Loucy (cell line): ENCODE data around the gene CEP43.

Source experiments
- H2AFZ ChIP-seq: fragments of 200-600 bp; sonication (generic); 2 replicates; pipeline ENCODE4 v1.6.0; 2016; ENCODE audit warnings: antibody characterized with exemption, mild to moderate bottlenecking, low read length, moderate library complexity
- H3F3A ChIP-seq: fragments of 200-600 bp; 2 replicates; pipeline ENCODE4 v1.6.0; 2016; ENCODE audit warnings: antibody characterized with exemption, low read depth, mild to moderate bottlenecking
- H3K27me3 ChIP-seq: fragments of 200-600 bp; sonication (generic); 2 replicates; pipeline ENCODE4 v1.6.1; 2014; ENCODE audit warnings: low read length, mild to moderate bottlenecking; ENCODE audit not compliant: insufficient read depth, poor library complexity, severe bottlenecking
- H3K36me3 ChIP-seq: fragments of 200-600 bp; sonication (generic); 2 replicates; pipeline ENCODE4 v1.6.1; 2016; ENCODE audit warnings: low read length; ENCODE audit not compliant: insufficient read depth
- H3K4me1 ChIP-seq: fragments of 200-600 bp; sonication (generic); 2 replicates; pipeline ENCODE4 v1.5.1; 2014; ENCODE audit warnings: low read length, mild to moderate bottlenecking; ENCODE audit not compliant: insufficient read depth, poor library complexity, severe bottlenecking
- H3K4me2 ChIP-seq: fragments of 200-600 bp; sonication (generic); 2 replicates; pipeline ENCODE4 v1.6.0; 2014; ENCODE audit warnings: antibody characterized with exemption, low read length, low read depth, mild to moderate bottlenecking; ENCODE audit not compliant: poor library complexity, severe bottlenecking
- H3K4me3 ChIP-seq: fragments of 200-600 bp; sonication (generic); 2 replicates; pipeline ENCODE4 v1.5.1; 2014; ENCODE audit warnings: low read length, mild to moderate bottlenecking, mixed read lengths; ENCODE audit not compliant: poor library complexity, severe bottlenecking
- H3K79me2 ChIP-seq: fragments of 200-600 bp; sonication (generic); 2 replicates; pipeline ENCODE4 v1.6.1; 2014; ENCODE audit warnings: low read length; ENCODE audit not compliant: insufficient read depth
- H3K9ac ChIP-seq: fragments of 200-600 bp; sonication (generic); 2 replicates; pipeline ENCODE4 v1.6.0; 2014; ENCODE audit warnings: mild to moderate bottlenecking, low read depth, low read length, moderate library complexity; ENCODE audit not compliant: poor library complexity, severe bottlenecking
- H3K9me2 ChIP-seq: fragments of 200-600 bp; sonication (generic); replicated peaks from 2 replicates; pipeline ENCODE4 v1.6.1; 2016; ENCODE audit warnings: low read depth, low read length, mixed read lengths
- H3K9me3 ChIP-seq: fragments of 200-600 bp; sonication (generic); 2 replicates; pipeline ENCODE4 v1.6.1; 2014; ENCODE audit warnings: mild to moderate bottlenecking, antibody characterized with exemption, low read length, low read depth; ENCODE audit not compliant: insufficient read depth
- H4K20me1 ChIP-seq: fragments of 200-600 bp; sonication (generic); 2 replicates; pipeline ENCODE4 v1.6.0; 2014; ENCODE audit warnings: antibody characterized with exemption, low read length, mild to moderate bottlenecking; ENCODE audit not compliant: insufficient read depth, poor library complexity, severe bottlenecking
- CTCF ChIP-seq: fragments of 200-600 bp; sonication (generic); conservative IDR thresholded peaks from 2 replicates; pipeline ENCODE4 v1.5.1; 2014; ENCODE audit warnings: mild to moderate bottlenecking, antibody characterized with exemption, low read length
- EZH2phosphoT487 ChIP-seq: fragments of 200-600 bp; IDR thresholded peaks from 2 replicates; pipeline ENCODE4 v1.6.1; 2018; ENCODE audit warnings: antibody characterized with exemption, mild to moderate bottlenecking, moderate library complexity, borderline replicate concordance

The CEP43 gene

DNA sequence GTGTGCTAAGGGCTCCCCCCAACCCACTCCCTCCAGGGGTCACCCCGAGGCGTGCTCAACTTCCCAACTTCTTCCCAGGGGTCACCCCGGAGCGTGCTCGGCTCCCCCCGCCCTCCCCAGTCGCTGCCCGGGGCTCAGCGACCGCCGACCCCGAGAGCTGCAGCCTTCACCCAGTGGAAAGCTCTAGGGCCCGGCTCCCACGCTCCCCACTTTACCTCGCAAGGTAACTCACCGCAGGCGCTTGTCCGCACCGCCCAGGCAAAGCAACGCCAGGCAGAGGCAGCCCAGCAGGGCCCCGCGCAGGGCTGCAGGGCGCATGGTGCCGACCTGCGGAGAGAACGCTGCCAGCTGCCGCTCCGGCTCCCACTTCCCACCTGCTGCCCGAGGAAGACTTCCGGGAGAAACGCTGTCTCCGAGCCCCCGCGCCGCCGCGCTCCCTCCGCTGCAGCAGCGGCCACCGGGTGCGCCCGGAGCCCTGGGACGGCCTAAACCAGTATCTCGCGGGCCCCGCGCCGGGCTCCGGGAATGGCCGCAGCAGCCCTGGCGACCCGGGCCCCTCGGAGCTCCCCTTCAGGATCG lies 43.2 kb upstream of the CEP43 start:
- no peaks in the 10 kb centered on the region for H3K9me2 ChIP-seq
- no peaks in the 10 kb centered on the region for H3K36me3 ChIP-seq
- no peak for TF ChIP-seq CTCF
- no peak for TF ChIP-seq EZH2phosphoT487
- H4K20me1 ChIP-seq, result no peaks in the 10 kb centered on the region
- peaks cover 4% of the 10 kb centered on the region; the same call in 1 of the 2 replicates for H3F3A ChIP-seq
- H3K4me2 ChIP-seq, result peak overlapping the region; percentile 91
- H3K9me3 ChIP-seq, result no peaks in the 10 kb centered on the region
- H3K27me3 ChIP-seq, result no peaks in the 10 kb centered on the region
- peak overlapping the region; percentile 87 for H3K4me3 ChIP-seq
- H2AFZ ChIP-seq, result peak overlapping the region; percentile 95
- peaks cover 51% of the 10 kb centered on the region for H3K4me1 ChIP-seq
- H3K79me2 ChIP-seq, result peaks cover 8% of the 10 kb centered on the region; the same call in 1 of the 2 replicates
- peak overlapping the region; percentile 81 for H3K9ac ChIP-seq

GRCh38 chr6:166956444-166957086 lies 42.6 kb upstream of the CEP43 start, which contains the start of gene RNASET2:
RNASET2 (minus strand) TSS chr6:166956550; CDS start chr6:166956182, 368 bp downstream.
- Histone ChIP-seq H2AFZ (peak within 1 kb of the TSS; percentile 95), H3F3A (peaks cover 4% of the 10 kb centered on the region; the same call in 1 of the 2 replicates), H3K4me1 (peaks cover 48% of the 10 kb centered on the region), H3K36me3 (no peaks in the 10 kb centered on the region), H3K27me3 (no peaks in the 10 kb centered on the region), H4K20me1 (no peaks in the 10 kb centered on the region), H3K4me2 (peak within 1 kb of the TSS; percentile 91), H3K9me2 (no peaks in the 10 kb centered on the region), H3K79me2 (peaks cover 8% of the 10 kb centered on the region; the same call in 1 of the 2 replicates), H3K9ac (peak within 1 kb of the TSS; percentile 81), H3K4me3 (peak within 1 kb of the TSS; percentile 87), H3K9me3 (no peaks in the 10 kb centered on the region)
- TF ChIP-seq CTCF (no peak), EZH2phosphoT487 (no peak)

DNA sequence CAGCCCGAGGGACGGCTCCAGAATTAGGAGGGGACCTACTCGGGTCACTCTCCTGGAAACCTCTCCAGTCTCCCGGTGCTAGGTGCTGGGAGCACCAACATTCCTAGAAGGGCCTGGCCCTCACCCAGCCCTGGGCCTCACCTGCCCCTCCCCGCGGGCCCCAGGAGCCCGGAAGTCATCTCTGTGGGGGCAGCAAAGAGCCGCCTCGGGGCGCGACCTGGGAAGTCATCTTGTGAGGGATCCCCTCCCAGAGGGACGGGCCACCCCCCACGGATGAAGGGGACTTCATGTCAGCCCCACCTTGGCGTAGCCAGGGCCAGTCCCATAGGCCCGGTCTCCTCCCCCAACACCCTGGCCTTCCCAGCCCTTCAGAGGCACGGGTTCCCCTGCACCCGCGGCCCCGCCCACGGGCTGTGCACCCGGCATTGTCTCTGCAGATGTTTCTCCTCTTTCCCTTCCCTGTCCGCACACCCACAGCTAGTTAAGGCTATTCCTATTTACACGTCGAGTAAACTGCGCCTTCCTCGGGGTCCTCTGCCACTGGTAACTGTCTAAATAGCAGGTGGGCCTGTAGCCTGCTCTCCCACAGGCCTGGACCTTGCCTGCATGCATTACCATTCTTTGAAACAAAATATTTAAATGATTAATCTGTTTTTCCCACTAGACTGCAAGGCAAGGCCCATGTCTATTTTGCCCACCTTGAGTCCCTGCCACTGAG lies 42.0 kb upstream of the CEP43 start:
- no peaks in the 10 kb centered on the region for H3K27me3 ChIP-seq
- H3K4me2 ChIP-seq, result peak overlapping the region; percentile 91
- H3K9me3 ChIP-seq, result no peaks in the 10 kb centered on the region
- no peaks in the 10 kb centered on the region for H4K20me1 ChIP-seq
- no peaks in the 10 kb centered on the region for H3K36me3 ChIP-seq
- H3K4me1 ChIP-seq, result peaks cover 48% of the 10 kb centered on the region
- no peaks in the 10 kb centered on the region for H3K9me2 ChIP-seq
- H3F3A ChIP-seq, result peaks cover 4% of the 10 kb centered on the region; the same call in 1 of the 2 replicates
- H3K79me2 ChIP-seq, result peaks cover 8% of the 10 kb centered on the region; the same call in 1 of the 2 replicates
- TF ChIP-seq EZH2phosphoT487 (no peak), CTCF (no peak)
- H3K9ac ChIP-seq, result peak overlapping the region; percentile 81
- H2AFZ ChIP-seq, result peak overlapping the region; percentile 95
- H3K4me3 ChIP-seq, result peak overlapping the region; percentile 87
